GM19043 (cell line): Measurements from ENCODE around the gene ZNHIT2.
"Not testable (repeated sequence)": the region's sequence is repeated elsewhere in the genome, so short reads cannot be mapped to it uniquely, and the experiment has no call there.

Experiments used
- ATAC-seq: cut with Tn5 transposase; IDR thresholded peaks from one replicate; pipeline ENCODE4 v1.9.1; 2021; ENCODE audit warnings: low read depth; ENCODE audit not compliant: unreplicated experiment

The ZNHIT2 gene

DNA sequence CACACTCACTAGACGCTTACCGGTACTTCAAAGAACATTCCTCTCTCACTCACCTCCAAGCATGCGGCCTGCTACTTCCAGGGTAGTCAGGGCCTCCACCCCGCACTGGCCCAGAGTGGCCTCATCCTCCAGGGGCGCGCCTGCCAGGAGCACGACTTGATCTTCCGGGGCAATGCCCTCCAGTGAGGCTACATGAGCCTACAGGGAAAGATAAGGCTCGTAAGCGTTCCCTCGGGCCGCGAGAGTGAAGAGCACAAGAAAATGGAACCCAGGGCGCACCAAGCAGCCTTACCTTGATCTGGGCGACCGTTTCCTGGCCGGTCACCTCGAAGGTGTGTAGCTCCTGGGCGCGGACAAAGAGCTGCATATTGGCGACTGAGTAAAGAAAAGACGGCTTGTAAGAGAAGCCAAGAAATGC lies 4.0 kb upstream of the ZNHIT2 start:
- ATAC-seq = no peak

DNA sequence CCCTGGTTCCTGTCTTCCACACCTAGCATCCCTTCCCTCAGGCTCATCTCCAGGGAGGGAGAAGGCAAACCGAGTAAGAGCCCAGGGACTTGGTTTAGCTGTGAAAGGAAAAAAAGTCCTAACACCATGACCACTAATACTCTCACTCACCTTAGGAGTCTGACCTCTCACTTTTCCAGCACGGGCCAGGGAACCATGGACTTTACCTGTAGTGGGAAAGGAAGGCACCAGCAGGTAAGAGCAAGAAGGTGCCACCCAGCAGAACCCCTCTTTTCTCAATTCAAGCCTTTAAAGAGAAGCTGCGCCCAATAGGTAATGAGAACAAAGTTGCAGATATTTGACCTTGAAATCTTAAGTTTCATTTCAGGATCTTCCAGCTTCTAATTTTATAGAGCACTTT lies 3.3 kb upstream of the ZNHIT2 start:
- ATAC-seq = no peak

DNA sequence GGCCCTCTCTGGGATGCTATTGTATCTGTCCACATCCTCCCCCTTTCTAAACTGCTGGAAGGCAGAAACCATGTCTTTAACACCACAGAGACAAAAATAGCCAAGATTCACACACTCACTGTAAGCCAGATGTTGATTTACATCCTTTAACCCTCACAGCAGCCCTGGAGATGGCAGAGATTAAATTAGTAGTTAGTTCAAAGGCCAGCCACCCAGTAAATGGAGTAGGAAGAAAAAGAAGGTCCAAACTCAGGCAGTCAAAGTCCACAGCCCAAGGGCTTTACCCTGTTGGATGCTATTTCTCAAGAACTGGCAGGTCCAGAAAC lies 2.1 kb upstream of the ZNHIT2 start:
- no peak for ATAC-seq

GRCh38 chr11:65118891-65119669 lies 1.6 kb upstream of the ZNHIT2 start:
- not testable (repeated sequence) for ATAC-seq

DNA sequence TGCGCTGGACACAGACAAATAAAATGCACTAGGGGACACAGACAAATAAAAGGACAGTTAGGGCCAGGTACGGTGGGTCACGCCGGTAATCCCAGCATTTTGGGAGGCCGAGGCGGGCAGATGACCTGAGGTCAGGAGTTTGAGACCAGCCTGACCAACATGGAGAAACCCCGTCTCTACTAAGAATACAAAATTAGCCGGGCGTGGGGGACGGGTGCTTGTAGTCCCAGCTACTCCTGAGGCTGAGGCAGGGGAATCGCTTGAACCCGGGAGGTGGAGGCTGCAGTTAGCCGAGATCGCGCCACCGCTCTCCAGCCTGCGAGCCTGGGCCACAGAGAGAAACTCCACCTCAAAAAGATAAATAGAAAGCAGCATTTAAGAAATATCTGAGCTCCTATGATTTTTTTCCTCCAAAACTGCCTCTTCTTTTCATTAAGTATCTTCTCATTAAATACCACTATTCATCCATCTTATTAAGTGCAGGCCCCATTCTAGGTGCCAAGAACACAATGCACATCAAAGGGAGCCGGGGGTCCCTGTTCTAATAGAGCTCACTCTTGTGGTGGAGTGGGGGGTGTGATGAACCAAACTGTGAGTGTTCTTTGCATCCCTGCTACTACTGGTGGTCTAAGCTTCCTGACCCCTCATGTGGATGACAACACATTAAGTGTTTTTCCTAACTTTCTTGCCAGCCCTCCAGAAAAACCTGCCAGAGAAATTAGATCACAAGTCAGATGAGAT lies 766 bp upstream of the ZNHIT2 start:
- ATAC-seq = no peak

DNA sequence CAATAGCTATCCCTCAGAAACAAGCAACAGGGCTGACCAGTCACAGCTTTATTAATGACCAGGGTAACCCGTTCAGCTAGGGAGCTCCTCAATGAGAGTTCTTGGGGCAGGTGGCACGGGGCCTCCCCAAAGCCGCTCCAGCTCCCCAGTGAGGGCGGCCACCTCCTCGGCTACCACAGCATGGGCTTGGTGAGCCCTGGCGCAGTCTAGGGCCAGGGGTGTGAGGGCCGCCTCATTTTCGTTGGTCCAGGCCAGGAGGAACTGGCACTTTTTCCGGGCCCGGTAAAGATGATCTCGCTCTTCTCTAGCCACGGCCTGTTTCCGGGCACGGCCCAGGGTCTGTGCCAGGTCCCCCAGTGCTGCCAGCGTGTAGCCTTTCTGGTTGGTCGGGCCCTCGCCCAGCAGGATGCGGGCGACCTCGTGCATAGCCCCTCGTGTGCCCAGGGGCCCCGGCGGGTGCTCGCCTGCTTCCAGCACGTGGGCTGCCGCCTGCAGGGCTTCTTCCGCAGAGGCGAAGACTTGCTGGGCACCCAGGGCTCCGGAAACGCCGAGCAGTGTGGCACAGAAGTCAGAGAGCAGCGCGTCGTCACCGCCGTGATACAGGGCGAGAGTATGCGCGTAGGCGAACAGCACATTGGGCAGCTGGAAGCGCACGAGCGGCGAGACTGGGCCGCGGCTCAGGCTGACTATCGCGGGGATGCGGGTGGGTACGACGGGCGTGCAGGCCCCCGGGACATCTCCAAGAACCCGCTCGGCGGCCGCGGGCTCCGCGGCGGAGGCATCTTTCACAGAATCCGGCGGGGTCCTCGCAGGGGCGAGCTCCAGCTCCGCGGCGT lies 913 bp downstream of the ZNHIT2 start:
- no peak for ATAC-seq

DNA sequence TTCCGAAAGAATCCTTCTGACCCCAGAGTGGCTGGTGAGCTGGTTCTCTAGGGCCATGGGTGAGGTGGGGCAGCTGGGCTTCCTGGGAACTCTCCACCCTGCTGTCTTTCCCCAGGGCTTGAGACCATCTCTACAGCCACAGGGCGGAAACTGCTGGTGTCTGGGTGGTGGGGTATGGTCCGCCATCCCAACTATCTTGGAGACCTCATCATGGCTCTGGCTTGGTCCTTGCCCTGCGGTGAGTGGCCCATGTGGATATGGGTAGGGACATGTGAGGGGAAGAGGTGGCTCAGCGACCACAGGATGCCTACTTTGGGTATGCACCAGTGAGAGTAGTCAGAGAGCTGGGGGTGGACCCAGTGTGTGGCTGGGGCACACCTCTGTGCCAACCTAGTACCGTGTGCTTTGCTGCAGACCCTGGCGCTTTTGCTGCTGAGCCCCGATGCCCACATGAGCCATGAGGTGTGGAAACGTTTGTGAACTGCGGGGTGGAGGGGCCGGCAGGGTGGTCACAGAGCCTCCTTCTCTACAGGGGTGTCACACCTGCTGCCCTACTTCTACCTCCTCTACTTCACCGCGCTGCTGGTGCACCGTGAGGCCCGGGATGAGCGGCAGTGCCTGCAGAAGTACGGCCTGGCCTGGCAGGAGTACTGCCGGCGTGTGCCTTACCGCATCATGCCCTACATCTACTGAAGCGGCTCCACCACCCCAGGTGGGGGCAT lies 2.0 kb downstream of the ZNHIT2 start:
- no peak for ATAC-seq

DNA sequence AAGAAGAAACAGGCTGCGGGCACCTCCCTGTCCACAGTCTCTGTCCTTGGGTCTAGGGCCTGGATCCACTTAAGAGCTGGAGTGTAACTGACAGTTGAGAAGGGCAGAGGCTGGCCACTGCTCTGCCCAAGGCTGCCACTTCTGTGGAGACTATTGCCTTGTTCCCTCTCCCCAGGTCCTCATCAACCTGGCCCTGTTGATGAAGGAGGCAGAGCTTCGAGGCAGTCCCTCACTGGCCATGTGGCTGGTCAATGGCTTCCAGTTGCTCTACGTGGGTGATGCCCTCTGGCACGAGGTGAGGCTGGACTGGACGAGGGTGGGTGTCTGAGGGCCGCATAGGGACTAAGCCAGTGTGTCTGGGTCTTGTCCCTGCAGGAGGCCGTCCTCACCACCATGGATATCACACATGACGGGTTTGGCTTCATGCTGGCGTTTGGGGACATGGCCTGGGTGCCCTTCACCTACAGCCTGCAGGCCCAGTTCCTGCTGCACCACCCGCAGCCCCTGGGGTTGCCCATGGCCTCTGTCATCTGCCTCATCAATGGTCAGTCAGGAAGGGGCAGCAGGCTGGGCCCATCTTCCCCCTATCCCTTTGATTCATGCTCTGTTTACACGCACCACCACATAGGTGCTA lies 2.8 kb downstream of the ZNHIT2 start:
- ATAC-seq = no peak

DNA sequence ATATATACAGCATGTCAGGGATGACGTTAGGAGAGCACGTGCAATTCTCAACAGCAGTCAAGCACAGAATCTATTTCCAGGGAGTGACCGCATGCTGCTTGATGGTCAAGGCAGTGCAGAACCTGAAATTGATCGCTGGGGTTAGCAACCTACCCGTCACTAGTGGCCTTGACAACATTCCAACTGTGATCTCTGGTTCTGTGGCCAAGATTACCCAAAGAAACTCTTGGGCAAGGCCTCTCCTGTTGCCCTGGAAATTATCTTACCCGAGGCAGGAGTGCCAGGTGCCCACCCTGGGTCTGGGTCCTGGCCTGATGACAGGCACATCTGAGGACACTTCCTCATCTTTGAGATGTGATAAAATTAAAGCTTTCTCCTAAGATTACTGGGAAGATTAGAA lies 3.7 kb downstream of the ZNHIT2 start:
- ATAC-seq = no peak

GRCh38 chr11:65113361-65113756 lies 4.1 kb downstream of the ZNHIT2 start:
- no peak for ATAC-seq

- no peak for ATAC-seq
Observed at GRCh38 chr11:65112546-65113360, 4.7 kb downstream of the ZNHIT2 start.

DNA sequence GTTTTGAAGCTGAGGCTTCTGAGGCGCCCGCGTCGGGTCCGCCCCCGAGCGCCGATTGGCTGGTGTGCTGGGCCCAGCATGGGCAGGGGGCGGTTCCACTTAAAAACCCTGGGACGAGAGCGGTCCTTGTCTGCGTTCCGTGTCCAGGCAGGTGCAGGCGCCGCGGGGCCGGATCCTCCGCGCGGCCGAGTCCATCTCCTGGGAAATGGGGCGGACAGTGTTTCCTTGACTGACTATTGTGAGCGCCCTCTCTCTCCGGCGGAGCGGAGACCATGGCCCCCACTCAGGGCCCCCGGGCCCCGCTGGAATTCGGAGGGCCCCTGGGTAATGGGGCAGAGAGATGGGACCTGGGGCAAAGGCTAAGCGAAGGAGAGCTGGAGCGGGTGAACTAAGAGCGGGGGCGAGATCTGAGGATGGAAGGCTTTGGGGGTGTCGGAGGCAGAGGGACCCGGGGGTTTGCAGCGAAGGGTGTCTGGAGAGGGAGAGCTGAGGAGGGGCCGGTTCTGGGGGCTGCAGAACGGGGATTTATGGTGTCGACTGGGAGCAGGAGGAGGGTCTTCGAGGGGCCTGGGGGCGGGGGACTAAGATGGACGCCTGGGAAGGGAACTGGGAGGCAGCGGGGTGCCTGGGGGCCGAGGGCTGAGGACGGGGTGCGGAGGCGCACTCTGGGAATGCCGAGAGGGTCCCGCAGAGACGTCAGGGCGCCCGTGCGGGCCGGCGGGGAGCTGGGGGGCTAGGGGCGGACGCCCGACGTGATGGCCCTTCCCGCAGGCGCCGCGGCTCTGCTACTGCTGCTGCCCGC lies 5.6 kb downstream of the ZNHIT2 start, which contains the start of gene TM7SF2:
Gene TM7SF2, plus strand, starts transcription at position 129 of the 802 bp plus-strand sequence. Its CDS starts 144 bp downstream, at position 273.
- peak; percentile 57 for ATAC-seq

GRCh38 chr11:65111159-65111743 lies 6.2 kb downstream of the ZNHIT2 start:
- no peak for ATAC-seq

DNA sequence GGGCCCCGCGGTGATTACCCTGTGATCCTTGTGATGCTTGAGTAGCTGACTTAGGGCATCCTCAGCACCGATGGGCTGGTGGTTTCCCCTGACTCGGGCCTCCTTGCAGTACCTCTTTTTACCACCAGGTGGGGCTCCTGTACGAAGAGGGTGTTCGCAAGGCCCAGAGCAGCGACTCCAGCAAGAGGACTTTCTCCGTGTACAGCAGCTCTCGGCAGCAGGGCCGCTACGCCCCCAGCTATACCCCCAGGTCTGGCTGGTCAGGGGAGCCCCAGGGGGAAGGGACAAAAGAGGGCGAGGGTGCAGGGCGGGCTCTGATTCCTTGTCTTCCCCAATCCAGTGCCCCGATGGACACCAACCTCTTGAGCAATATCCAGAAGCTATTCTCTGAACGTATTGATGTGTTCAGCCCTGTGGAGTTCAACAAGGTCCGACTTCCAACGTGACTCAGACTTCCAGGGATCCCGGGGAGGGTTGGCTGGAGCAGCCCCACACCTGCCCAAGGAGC lies 7.1 kb downstream of the ZNHIT2 start:
- ATAC-seq = no peak

GRCh38 chr11:65109231-65110198 lies 8.0 kb downstream of the ZNHIT2 start:
- ATAC-seq = no peak

DNA sequence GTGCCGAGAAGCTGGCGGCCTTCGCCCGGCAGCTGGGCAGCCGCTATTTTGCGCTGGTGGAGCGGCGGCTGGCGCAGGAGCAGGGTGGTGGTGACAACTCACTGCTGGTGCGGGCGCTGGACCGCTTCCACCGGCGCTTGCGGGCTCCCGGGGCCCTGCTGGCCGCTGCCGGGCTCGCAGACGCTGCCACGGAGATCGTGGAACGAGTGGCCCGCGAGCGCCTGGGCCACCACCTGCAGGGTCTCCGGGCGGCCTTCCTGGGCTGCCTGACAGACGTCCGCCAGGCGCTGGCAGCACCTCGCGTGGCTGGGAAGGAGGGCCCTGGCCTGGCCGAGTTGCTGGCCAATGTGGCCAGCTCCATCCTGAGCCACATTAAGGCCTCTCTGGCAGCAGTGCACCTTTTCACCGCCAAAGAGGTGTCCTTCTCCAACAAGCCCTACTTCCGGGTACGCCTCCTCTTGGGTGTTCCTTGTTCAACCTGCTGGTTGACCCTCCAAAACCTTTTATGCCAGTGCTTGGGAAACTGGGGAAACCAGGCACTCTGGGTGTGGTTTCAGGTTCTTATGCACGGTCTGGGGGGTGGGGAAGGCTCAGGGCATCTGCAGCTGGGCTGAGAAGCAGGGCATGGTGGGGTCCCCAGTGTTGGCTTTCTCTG lies 8.9 kb downstream of the ZNHIT2 start:
- no peak for ATAC-seq
